Measurements from ENCODE around the gene ACAA1.

The ACAA1 gene

GRCh38 chr3:38117748-38118420 lies 19.0 kb downstream of the ACAA1 start:
- no peak for FAIRE-seq

DNA sequence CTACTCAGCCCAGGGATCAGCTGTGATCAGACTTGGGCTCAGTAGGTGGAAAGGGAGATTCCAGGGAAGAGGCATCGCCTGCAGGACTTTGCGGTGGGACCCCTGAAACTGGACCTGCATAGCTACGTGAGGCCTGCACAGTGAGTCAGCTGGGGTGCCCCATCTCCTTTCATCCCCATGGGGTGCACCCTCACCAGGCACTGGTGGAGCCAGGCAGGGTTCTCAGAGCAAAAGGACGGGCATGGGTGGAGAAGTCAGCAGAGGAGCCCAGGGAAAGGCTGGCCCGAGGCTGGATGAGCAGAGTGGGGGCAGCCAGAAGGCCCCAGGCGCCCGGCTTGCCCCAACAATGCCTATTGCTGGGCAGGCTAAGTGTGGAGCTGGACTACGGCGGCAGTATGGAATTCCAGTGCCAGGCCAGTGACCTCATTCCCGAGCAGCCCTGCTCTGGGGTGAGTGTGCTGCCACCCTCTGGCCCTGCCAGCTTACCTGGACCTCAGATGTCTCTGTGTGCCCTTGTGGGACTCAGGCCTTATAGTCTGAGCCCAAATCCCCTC lies 19.7 kb downstream of the ACAA1 start:
- no peak for FAIRE-seq

GRCh38 chr3:38116471-38117162 lies 20.3 kb downstream of the ACAA1 start:
- FAIRE-seq = no peak

GRCh38 chr3:38115645-38116427 lies 21.1 kb downstream of the ACAA1 start:
- no peak for FAIRE-seq

GRCh38 chr3:38114875-38115644 lies 21.9 kb downstream of the ACAA1 start:
- FAIRE-seq = no peak

- FAIRE-seq = no peak
These were observed 22.7 kb downstream of the ACAA1 start for GRCh38 chr3:38114052-38114874.

DNA sequence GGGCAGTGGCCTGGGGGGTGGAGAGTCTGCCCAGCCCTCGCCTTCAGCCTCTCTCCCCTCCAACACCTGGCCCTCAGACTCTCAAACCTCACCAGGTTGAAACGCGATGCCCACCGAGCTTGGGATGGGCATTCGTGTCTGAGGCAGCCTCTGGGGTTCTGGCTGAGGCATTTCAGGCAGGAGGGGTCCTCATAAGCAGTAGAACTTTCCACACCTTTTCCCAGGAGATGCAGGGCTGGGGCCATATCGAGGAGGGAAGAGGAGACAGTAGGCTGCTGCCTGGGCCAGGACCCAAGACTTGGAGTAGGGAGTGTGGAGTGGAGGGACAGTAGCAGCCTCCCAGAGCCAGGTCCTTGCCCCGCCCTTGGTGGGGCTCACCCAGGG lies 24.6 kb downstream of the ACAA1 start:
- FAIRE-seq = no peak

GRCh38 chr3:38111696-38112377 lies 25.1 kb downstream of the ACAA1 start:
- FAIRE-seq = no peak

DNA sequence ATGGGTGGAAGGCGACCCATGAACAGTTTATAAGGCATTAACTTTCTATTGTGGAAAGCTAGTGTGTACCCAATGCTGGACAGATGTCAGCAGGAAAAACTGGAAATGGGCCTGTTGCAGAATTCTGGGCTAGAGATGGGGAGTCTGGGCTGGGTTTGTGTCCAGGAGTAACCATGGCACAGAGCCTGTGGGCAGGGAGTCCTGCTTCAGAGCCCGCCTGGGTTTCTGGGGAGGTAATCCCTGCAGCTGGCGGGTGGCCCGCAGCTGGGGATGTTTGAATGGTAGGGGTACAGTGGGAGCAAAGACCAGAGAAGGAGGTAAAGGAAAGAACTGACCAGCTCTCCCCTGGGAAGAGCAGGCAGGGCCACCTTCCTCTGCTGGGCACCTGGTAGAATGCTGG lies 25.7 kb downstream of the ACAA1 start:
- FAIRE-seq = no peak

- FAIRE-seq = no peak
These were observed 26.4 kb downstream of the ACAA1 start for GRCh38 chr3:38110314-38111050.

GRCh38 chr3:38109580-38110313 lies 27.2 kb downstream of the ACAA1 start:
- FAIRE-seq = no peak

DNA sequence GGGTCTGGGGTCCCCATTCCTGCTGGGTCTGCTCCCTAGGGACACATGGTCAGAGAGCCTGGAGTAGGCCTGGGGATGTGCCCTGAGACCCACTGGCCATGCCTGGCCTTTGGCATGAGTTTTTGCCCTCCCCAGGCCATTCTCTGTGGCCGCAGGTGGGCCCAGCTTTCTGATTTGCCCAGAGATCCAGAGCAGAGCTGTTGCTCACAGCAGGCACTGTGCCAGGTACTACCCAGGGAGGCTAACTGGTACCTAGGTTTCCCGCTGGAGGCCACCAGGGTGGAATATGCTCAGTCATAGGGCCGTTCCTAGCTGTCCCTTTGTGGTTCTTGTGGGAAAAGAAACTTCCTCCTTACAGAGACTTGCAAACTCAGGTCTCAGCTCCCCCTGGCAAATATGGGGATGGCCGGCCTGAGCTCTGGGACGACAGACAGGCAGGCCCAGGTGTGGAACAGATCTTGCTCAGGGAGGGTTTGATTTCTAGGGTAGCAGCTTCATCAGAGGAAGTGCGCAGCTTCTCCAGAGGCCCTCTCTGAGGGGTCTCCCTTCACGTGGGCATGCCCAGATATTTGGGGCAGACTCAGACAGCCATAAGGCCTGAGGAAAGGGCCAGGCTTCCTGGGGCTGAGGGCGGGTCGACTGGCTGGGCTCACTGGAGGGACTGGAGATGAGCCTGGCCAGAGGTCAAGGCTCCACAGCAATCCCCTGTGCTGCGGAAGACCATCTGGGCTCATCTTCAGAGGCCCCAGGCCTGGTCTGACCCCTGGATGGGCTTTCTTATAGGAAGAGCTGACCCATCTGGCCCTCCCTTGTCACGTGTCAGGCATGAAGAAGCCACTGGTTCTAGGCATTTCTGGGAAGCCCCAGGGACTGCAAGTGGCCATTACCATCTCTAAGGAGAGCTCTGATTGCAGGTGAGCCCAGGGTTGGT lies 28.0 kb downstream of the ACAA1 start:
- FAIRE-seq = no peak

DNA sequence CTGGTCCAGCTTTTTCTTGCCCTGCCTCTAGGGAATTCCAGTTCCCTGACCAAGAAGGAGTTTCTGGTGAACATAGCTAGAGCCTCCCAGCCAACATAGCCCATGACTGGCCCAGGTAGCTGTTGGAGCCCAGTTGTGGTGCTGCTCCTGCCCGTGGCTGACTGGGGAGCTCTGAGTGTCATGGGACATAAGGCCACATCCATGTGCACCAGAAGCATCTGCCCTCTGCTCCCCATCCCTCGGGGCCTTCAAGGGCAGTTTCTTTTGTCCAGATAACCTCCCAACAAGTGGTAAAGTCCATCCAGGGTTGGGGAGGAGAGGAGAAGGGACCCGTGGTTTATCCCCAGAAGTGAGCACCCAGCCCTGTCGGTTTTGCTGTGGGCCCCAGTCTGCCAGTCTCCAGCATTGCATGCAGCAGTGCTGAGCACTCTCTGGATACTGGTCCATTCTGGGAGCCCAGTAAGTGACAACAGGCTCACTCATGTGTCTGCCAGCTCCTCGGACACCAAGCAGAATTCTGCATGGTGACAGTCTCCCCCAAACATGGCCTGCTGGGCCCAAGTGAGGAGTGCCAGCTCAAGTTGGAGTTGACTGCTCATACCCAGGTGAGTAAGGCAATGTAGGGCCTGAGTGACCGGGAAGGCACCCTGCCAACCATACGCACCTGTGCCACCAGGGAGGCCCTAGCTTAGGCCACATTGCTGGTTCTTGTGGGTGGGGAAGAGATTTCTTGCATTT lies 28.8 kb downstream of the ACAA1 start:
- FAIRE-seq = no peak

DNA sequence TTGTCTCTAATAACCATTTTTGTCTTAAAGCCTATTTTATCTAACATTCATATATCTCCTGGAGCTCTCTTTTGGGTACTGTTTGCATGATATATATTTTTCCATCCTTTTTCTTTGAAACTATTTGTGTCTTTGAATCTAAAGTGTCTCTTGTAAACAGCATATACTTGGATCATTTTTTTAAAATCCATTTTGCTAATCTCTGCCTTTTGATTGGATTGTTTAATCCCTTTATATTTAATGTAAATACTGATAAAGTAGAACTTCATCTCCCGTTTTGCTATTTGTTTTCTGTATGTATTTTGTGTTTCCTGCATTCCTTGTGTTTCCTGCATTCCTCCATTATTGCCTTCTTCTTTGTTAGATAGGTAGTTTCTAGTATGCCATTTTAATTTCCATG lies 31.4 kb downstream of the ACAA1 start:
- no peak for FAIRE-seq

DNA sequence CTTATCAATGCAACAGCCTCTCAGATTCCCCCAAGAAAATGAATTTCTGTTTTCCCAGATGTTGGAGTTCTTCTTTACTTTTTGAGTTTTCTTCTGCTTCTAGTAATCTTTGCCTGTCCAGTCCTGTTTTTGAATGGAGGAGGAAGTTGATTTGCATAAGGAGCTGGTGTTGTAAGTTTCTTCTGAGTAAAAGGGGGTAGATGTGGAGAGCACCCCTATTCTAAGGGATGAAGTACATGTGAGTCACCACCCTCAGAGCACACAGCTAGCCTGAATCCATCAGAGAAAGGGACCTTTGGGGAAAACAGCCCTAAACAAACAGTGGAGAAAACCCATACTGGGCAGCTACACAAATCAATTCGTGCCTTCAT lies 34.5 kb downstream of the ACAA1 start:
- no peak for FAIRE-seq

DNA sequence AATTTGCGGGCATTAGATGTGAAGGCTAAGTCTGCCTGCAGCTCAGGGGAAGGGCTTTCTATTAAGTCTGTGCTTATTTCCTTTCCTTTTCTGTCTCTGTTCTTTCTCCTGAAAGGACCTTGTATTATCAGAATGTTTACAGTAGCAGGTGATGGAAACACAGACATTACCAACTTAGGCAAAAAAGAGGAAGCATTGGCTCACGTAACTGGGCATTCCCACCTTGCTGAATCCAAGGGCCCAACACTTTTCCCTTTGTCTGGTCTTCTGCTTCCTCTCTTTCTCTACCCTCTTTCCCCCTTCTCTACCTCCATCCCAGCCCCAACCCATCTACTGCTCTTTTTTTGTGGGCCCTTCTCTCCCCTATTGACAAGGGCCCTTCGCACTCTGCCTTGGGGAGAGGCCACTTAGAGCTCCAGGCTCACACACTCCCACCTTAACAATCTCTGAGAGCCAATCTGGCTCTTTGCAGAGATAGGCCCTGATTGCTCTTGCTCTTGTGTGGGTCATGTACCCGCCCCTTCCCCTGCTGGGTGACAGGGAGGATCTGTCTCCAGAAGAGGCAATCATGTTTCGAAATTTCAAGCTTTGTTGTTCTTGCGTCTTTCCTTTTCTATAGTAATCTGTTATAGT lies 35.0 kb downstream of the ACAA1 start:
- no peak for FAIRE-seq

GRCh38 chr3:38100498-38100897 lies 36.4 kb downstream of the ACAA1 start:
- FAIRE-seq = no peak

GRCh38 chr3:38099518-38099917 lies 37.4 kb downstream of the ACAA1 start:
- FAIRE-seq = no peak

All from A204.1 (cell line).